ENCODE results near the gene RIMS1.

RIMS1 gene

GRCh38 chr6:71892641-71893040, 6.3 kb downstream of the RIMS1 start:
- no peaks in the 10 kb centered on the region for H3K36me3 ChIP-seq (ENCODE audit: control insufficient read depth, insufficient read depth, low read length)
- no peaks in the 10 kb centered on the region for H3K9me3 ChIP-seq (ENCODE audit: control insufficient read depth, low read length)
- WGBS, 2 experiments (ENCODE audit: insufficient coverage in 2 of 2), result 86 to 100% methylated on average over 1 to 2 of the region's 2 CpGs

GRCh38 chr6:71900642-71901041, 14.3 kb downstream of the RIMS1 start:
- Histone ChIP-seq H3K4me1 (ENCODE audit: control insufficient read depth, insufficient read depth, low read length, poor library complexity, severe bottlenecking) (no peaks in the 10 kb centered on the region), H3K9me3 (ENCODE audit: control insufficient read depth, low read length) (no peaks in the 10 kb centered on the region), H3K27ac (ENCODE audit: low read depth, low read length, severe bottlenecking) (no peak overlapping the region), H3K4me3 (ENCODE audit: extremely low read depth, insufficient read depth, low read length, poor library complexity, severe bottlenecking) (no peak overlapping the region), H3K36me3 (ENCODE audit: control insufficient read depth, insufficient read depth, low read length) (no peaks in the 10 kb centered on the region)
- 55 to 100% methylated on average over 1 of the region's 1 CpG for WGBS, 2 experiments (ENCODE audit: insufficient coverage in 2 of 2)

More at GRCh38 chr6:71892641-71893040, 6.3 kb downstream of the RIMS1 start:
- H3K27ac ChIP-seq (ENCODE audit: low read depth, low read length, severe bottlenecking), result no peak overlapping the region
- no peaks in the 10 kb centered on the region for H3K4me1 ChIP-seq (ENCODE audit: control insufficient read depth, insufficient read depth, low read length, poor library complexity, severe bottlenecking)
- no peak overlapping the region for H3K4me3 ChIP-seq (ENCODE audit: extremely low read depth, insufficient read depth, low read length, poor library complexity, severe bottlenecking)

GRCh38 chr6:71902261-71902660, 15.9 kb downstream of the RIMS1 start:
- Histone ChIP-seq H3K27ac (ENCODE audit: low read depth, low read length, severe bottlenecking) (no peak overlapping the region), H3K4me1 (ENCODE audit: control insufficient read depth, insufficient read depth, low read length, poor library complexity, severe bottlenecking) (no peaks in the 10 kb centered on the region), H3K9me3 (ENCODE audit: control insufficient read depth, low read length) (no peaks in the 10 kb centered on the region), H3K36me3 (ENCODE audit: control insufficient read depth, insufficient read depth, low read length) (no peaks in the 10 kb centered on the region), H3K4me3 (ENCODE audit: extremely low read depth, insufficient read depth, low read length, poor library complexity, severe bottlenecking) (no peak overlapping the region)

- Histone ChIP-seq H3K9me3 (ENCODE audit: control insufficient read depth, low read length) (no peaks in the 10 kb centered on the region), H3K4me1 (ENCODE audit: control insufficient read depth, insufficient read depth, low read length, poor library complexity, severe bottlenecking) (no peaks in the 10 kb centered on the region), H3K36me3 (ENCODE audit: control insufficient read depth, insufficient read depth, low read length) (no peaks in the 10 kb centered on the region), H3K4me3 (ENCODE audit: extremely low read depth, insufficient read depth, low read length, poor library complexity, severe bottlenecking) (no peak overlapping the region), H3K27ac (ENCODE audit: low read depth, low read length, severe bottlenecking) (no peak overlapping the region)
These were observed 20.5 kb downstream of the RIMS1 start for GRCh38 chr6:71906813-71907212.

GRCh38 chr6:71908162-71908765, 21.9 kb downstream of the RIMS1 start:
- 84 to 86% methylated on average over 2 to 4 of the region's 4 CpGs for WGBS, 2 experiments (ENCODE audit: insufficient coverage in 2 of 2)
- H3K36me3 ChIP-seq (ENCODE audit: control insufficient read depth, insufficient read depth, low read length), result no peaks in the 10 kb centered on the region

GRCh38 chr6:71913444-71914234, 27.3 kb downstream of the RIMS1 start:
- Histone ChIP-seq H3K4me3 (ENCODE audit: extremely low read depth, insufficient read depth, low read length, poor library complexity, severe bottlenecking) (no peak overlapping the region), H3K4me1 (ENCODE audit: control insufficient read depth, insufficient read depth, low read length, poor library complexity, severe bottlenecking) (no peaks in the 10 kb centered on the region), H3K9me3 (ENCODE audit: control insufficient read depth, low read length) (no peaks in the 10 kb centered on the region), H3K36me3 (ENCODE audit: control insufficient read depth, insufficient read depth, low read length) (no peaks in the 10 kb centered on the region), H3K27ac (ENCODE audit: low read depth, low read length, severe bottlenecking) (no peak overlapping the region)
- no CpG with 5 or more reads among the region's 1 CpG for WGBS, 2 experiments (ENCODE audit: insufficient coverage in 2 of 2)

More at GRCh38 chr6:71908162-71908765, 21.9 kb downstream of the RIMS1 start:
- H3K4me3 ChIP-seq (ENCODE audit: extremely low read depth, insufficient read depth, low read length, poor library complexity, severe bottlenecking), result no peak overlapping the region
- H3K9me3 ChIP-seq (ENCODE audit: control insufficient read depth, low read length), result no peaks in the 10 kb centered on the region
- no peak overlapping the region for H3K27ac ChIP-seq (ENCODE audit: low read depth, low read length, severe bottlenecking)
- H3K4me1 ChIP-seq (ENCODE audit: control insufficient read depth, insufficient read depth, low read length, poor library complexity, severe bottlenecking), result no peaks in the 10 kb centered on the region

- Histone ChIP-seq H3K36me3 (ENCODE audit: control insufficient read depth, insufficient read depth, low read length) (no peaks in the 10 kb centered on the region), H3K4me1 (ENCODE audit: control insufficient read depth, insufficient read depth, low read length, poor library complexity, severe bottlenecking) (no peaks in the 10 kb centered on the region), H3K9me3 (ENCODE audit: control insufficient read depth, low read length) (no peaks in the 10 kb centered on the region), H3K27ac (ENCODE audit: low read depth, low read length, severe bottlenecking) (no peak overlapping the region), H3K4me3 (ENCODE audit: extremely low read depth, insufficient read depth, low read length, poor library complexity, severe bottlenecking) (no peak overlapping the region)
- WGBS, 2 experiments (ENCODE audit: insufficient coverage in 2 of 2), result 20 to 58% methylated on average over 1 of the region's 1 CpG
These were observed 42.7 kb downstream of the RIMS1 start for GRCh38 chr6:71929047-71929446.

GRCh38 chr6:71933881-71934280, 47.5 kb downstream of the RIMS1 start:
- Histone ChIP-seq H3K4me1 (ENCODE audit: control insufficient read depth, insufficient read depth, low read length, poor library complexity, severe bottlenecking) (no peaks in the 10 kb centered on the region), H3K27ac (ENCODE audit: low read depth, low read length, severe bottlenecking) (no peak overlapping the region), H3K4me3 (ENCODE audit: extremely low read depth, insufficient read depth, low read length, poor library complexity, severe bottlenecking) (no peak overlapping the region), H3K36me3 (ENCODE audit: control insufficient read depth, insufficient read depth, low read length) (no peaks in the 10 kb centered on the region), H3K9me3 (ENCODE audit: control insufficient read depth, low read length) (no peaks in the 10 kb centered on the region)
- WGBS, 2 experiments (ENCODE audit: insufficient coverage in 2 of 2), result no CpG with 5 or more reads among the region's 1 CpG

GRCh38 chr6:71965404-71965803, 79.1 kb downstream of the RIMS1 start:
- WGBS, 2 experiments (ENCODE audit: insufficient coverage in 2 of 2), result 78 to 88% methylated on average over 7 of the region's 7 CpGs
- Histone ChIP-seq H3K4me1 (ENCODE audit: control insufficient read depth, insufficient read depth, low read length, poor library complexity, severe bottlenecking) (no peaks in the 10 kb centered on the region), H3K4me3 (ENCODE audit: extremely low read depth, insufficient read depth, low read length, poor library complexity, severe bottlenecking) (no peak overlapping the region), H3K36me3 (ENCODE audit: control insufficient read depth, insufficient read depth, low read length) (no peaks in the 10 kb centered on the region), H3K27ac (ENCODE audit: low read depth, low read length, severe bottlenecking) (no peak overlapping the region), H3K9me3 (ENCODE audit: control insufficient read depth, low read length) (no peaks in the 10 kb centered on the region)

GRCh38 chr6:71967436-71967835, 81.1 kb downstream of the RIMS1 start:
- Histone ChIP-seq H3K27ac (ENCODE audit: low read depth, low read length, severe bottlenecking) (no peak overlapping the region), H3K36me3 (ENCODE audit: control insufficient read depth, insufficient read depth, low read length) (no peaks in the 10 kb centered on the region), H3K9me3 (ENCODE audit: control insufficient read depth, low read length) (no peaks in the 10 kb centered on the region), H3K4me3 (ENCODE audit: extremely low read depth, insufficient read depth, low read length, poor library complexity, severe bottlenecking) (no peak overlapping the region), H3K4me1 (ENCODE audit: control insufficient read depth, insufficient read depth, low read length, poor library complexity, severe bottlenecking) (no peaks in the 10 kb centered on the region)
- no CpG with 5 or more reads among the region's 5 CpGs for WGBS, 2 experiments (ENCODE audit: insufficient coverage in 2 of 2)

GRCh38 chr6:71977884-71978283, 91.5 kb downstream of the RIMS1 start:
- Histone ChIP-seq H3K27ac (ENCODE audit: low read depth, low read length, severe bottlenecking) (no peak overlapping the region), H3K4me3 (ENCODE audit: extremely low read depth, insufficient read depth, low read length, poor library complexity, severe bottlenecking) (no peak overlapping the region), H3K36me3 (ENCODE audit: control insufficient read depth, insufficient read depth, low read length) (no peaks in the 10 kb centered on the region), H3K4me1 (ENCODE audit: control insufficient read depth, insufficient read depth, low read length, poor library complexity, severe bottlenecking) (no peaks in the 10 kb centered on the region), H3K9me3 (ENCODE audit: control insufficient read depth, low read length) (no peaks in the 10 kb centered on the region)
- 100% methylated on average over 2 of the region's 4 CpGs; no CpG with 5 or more reads in 1 of the 2 experiments for WGBS, 2 experiments (ENCODE audit: insufficient coverage in 2 of 2)
